Astrocyte (in vitro differentiated cells and primary cell): Measurements from ENCODE around the gene GCK. TPM values are rescaled to one million over a fixed set of nuclear protein-coding genes. Genes with fewer than 3 reads are reported as not detected.

ENCODE experiments used
- DNase-seq: peaks from one replicate; pipeline ENCODE4 v3.0.0-alpha.2; 2010; ENCODE audit warnings: low read depth
- FAIRE-seq: peaks from 2 replicates; lab custom pipeline; 2011; peaks lifted over from hg19 to GRCh38; lab: Jason Lieb, UNC
- H2AFZ ChIP-seq: 2 replicates; pipeline ENCODE4 v1.6.0; 2012; ENCODE audit warnings: low read depth, low read length, inconsistent platforms
- H3K27ac ChIP-seq: 2 replicates; pipeline ENCODE4 v1.5.1; 2011; ENCODE audit warnings: low read depth, low read length, inconsistent platforms
- H3K27me3 ChIP-seq: 2 replicates; pipeline ENCODE4 v1.6.0; 2011; ENCODE audit warnings: low read length, inconsistent platforms; ENCODE audit not compliant: insufficient read depth
- H3K36me3 ChIP-seq: 2 replicates; pipeline ENCODE4 v1.5.1; 2011; ENCODE audit warnings: low read length, inconsistent platforms; ENCODE audit not compliant: insufficient read depth
- H3K4me1 ChIP-seq: 2 replicates; pipeline ENCODE4 v1.5.1; 2011; ENCODE audit warnings: low read length, inconsistent platforms; ENCODE audit not compliant: insufficient read depth
- H3K4me2 ChIP-seq: 2 replicates; pipeline ENCODE4 v1.6.0; 2012; ENCODE audit warnings: low read length, inconsistent platforms
- H3K4me3 ChIP-seq: 2 replicates; pipeline ENCODE4 v1.5.1; 2011; ENCODE audit warnings: low read depth, mild to moderate bottlenecking, low read length, inconsistent platforms; ENCODE audit not compliant: insufficient read depth
- H3K79me2 ChIP-seq: 2 replicates; pipeline ENCODE4 v1.6.0; 2012; ENCODE audit warnings: mild to moderate bottlenecking, low read length, inconsistent platforms; ENCODE audit not compliant: insufficient read depth
- H3K9ac ChIP-seq: 2 replicates; pipeline ENCODE4 v1.6.0; 2012; ENCODE audit warnings: mild to moderate bottlenecking, low read length, inconsistent platforms
- H3K9me3 ChIP-seq: 2 replicates; pipeline ENCODE4 v1.5.1; 2012; ENCODE audit warnings: low read depth, mild to moderate bottlenecking, low read length, inconsistent platforms; ENCODE audit not compliant: insufficient read depth
- H4K20me1 ChIP-seq: 2 replicates; pipeline ENCODE4 v1.6.0; 2012; ENCODE audit warnings: low read length, inconsistent platforms; ENCODE audit not compliant: insufficient read depth
- H3K27ac Mint-ChIP-seq: one replicate; pipeline ENCODE4 v1.8.0; 2021; ENCODE audit warnings: mild to moderate bottlenecking, mixed read lengths; ENCODE audit not compliant: unreplicated experiment
- H3K27me3 Mint-ChIP-seq: one replicate; pipeline ENCODE4 v1.8.0; 2021; ENCODE audit warnings: low read depth, mixed read lengths; ENCODE audit not compliant: unreplicated experiment
- H3K36me3 Mint-ChIP-seq: one replicate; pipeline ENCODE4 v1.8.0; 2021; ENCODE audit warnings: low read depth, mixed read lengths; ENCODE audit not compliant: unreplicated experiment
- H3K4me1 Mint-ChIP-seq: one replicate; pipeline ENCODE4 v1.8.0; 2021; ENCODE audit warnings: low read depth, mixed read lengths; ENCODE audit not compliant: unreplicated experiment
- H3K4me3 Mint-ChIP-seq: one replicate; pipeline ENCODE4 v1.8.0; 2021; ENCODE audit warnings: mild to moderate bottlenecking, moderate library complexity, mixed read lengths; ENCODE audit not compliant: unreplicated experiment
- H3K9me3 Mint-ChIP-seq: one replicate; pipeline ENCODE4 v1.8.0; 2021; ENCODE audit warnings: mild to moderate bottlenecking, mixed read lengths; ENCODE audit not compliant: unreplicated experiment
- EZH2 ChIP-seq: IDR thresholded peaks from 2 replicates; pipeline ENCODE4 v1.6.1; 2012; ENCODE audit warnings: mild to moderate bottlenecking, low read length, inconsistent platforms; ENCODE audit not compliant: insufficient read depth
- total RNA-seq: library from RNA; stranded (reverse); gene quantifications from 2 replicates; pipeline ENCODE4 v1.2.1, GENCODE V29; 2021
- TF ChIP-seq, protein P1 (sequence below): IDR thresholded peaks from 2 replicates; pipeline ENCODE4 v1.5.1; 2011; ENCODE audit warnings: low read depth, mild to moderate bottlenecking, inconsistent platforms, low read length, moderate library complexity; ENCODE audit not compliant: insufficient read depth

GCK gene
- total RNA-seq, 1 donor from 2014 or later = not detected

DNA sequence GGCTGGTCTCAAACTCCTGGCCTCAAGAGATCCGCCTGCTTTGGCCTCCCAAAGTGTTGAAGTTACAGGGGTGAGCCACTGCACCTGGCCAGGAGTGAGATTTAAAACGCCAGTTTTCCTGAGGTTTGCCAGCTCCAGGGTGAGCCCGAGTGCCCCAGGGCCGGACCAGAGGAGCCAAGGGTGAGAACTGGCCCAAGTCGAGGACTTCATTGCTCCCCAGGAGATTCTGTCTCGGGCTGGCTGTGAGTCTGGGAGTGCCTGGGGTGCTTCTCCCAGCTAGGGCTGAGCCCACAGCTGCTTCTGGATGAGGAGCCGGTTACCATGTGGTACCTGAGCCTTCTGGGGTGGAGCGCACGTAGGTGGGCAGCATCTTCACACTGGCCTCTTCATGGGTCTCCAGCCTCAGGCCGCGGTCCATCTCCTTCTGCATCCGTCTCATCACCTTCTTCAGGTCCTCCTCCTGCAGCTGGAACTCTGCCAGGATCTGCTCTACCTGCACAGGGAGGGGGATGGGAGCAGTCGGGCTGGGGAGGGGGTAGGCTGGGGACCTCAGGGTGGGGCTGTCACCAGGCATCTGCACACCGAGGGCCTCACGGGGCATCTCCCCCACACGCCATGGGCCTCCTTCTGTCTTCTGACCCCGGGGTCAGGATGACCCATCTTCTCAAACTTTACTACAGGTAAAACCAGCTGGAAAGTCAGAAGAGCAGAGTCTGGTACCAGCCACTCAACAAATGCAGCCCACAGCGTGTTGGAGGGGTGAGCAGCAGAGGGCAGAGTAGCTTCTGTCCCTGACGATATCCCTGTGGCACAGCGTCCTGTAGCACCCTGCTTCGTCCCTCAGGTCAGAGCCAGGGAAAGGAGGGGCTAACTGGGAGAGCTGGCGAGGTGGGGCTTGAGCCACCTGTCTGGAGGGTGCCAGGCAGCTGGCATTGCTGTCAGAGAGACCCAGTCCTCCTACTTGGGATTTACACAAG lies 36.0 kb downstream of the GCK start:
- no peak for DNase-seq
- Histone ChIP-seq H3K27me3 (no peaks in the 10 kb centered on the region), H4K20me1 (no peaks in the 10 kb centered on the region), H3K9me3 (no peaks in the 10 kb centered on the region), H3K4me3 (no peak overlapping the region), H3K79me2 (no peaks in the 10 kb centered on the region), H3K27ac (no peak overlapping the region), H3K4me2 (no peak overlapping the region), H3K4me1 (no peaks in the 10 kb centered on the region), H3K9ac (no peak overlapping the region), H3K36me3 (no peaks in the 10 kb centered on the region), H2AFZ (no peak overlapping the region)
- no peak for TF ChIP-seq EZH2
- TF ChIP-seq, protein P1, sequence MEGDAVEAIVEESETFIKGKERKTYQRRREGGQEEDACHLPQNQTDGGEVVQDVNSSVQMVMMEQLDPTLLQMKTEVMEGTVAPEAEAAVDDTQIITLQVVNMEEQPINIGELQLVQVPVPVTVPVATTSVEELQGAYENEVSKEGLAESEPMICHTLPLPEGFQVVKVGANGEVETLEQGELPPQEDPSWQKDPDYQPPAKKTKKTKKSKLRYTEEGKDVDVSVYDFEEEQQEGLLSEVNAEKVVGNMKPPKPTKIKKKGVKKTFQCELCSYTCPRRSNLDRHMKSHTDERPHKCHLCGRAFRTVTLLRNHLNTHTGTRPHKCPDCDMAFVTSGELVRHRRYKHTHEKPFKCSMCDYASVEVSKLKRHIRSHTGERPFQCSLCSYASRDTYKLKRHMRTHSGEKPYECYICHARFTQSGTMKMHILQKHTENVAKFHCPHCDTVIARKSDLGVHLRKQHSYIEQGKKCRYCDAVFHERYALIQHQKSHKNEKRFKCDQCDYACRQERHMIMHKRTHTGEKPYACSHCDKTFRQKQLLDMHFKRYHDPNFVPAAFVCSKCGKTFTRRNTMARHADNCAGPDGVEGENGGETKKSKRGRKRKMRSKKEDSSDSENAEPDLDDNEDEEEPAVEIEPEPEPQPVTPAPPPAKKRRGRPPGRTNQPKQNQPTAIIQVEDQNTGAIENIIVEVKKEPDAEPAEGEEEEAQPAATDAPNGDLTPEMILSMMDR = no peak
- FAIRE-seq = no peak
- Mint-ChIP-seq H3K9me3 (peaks cover 2% of the 10 kb centered on the region), H3K27ac (no peak overlapping the region), H3K4me3 (no peak overlapping the region), H3K27me3 (peaks cover 54% of the 10 kb centered on the region), H3K36me3 (no peaks in the 10 kb centered on the region), H3K4me1 (no peaks in the 10 kb centered on the region)

DNA sequence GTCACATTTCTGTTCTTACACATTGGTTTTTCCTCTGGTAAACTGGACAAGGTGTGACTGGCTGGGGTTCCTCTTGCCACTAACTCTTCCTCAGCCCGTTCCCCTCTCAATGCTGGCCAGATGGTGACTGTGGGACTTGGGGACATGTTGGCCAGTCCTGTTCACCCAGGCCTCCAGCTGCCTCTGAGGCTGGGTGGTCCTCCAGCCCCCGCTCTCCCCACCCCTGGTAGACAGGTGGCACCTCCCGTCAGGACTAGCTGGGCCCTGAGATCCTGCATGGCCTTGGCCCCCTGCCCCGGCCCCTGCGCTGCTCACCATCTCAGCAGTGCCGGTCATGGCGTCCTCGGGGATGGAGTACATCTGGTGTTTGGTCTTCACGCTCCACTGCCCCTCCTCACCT lies 37.3 kb downstream of the GCK start:
- no peak overlapping the region for H3K4me3 Mint-ChIP-seq
- no peaks in the 10 kb centered on the region for H3K4me1 Mint-ChIP-seq
- H3K4me3 ChIP-seq = no peak overlapping the region
- H3K36me3 ChIP-seq = no peaks in the 10 kb centered on the region
- DNase-seq = no peak
- no peaks in the 10 kb centered on the region for H3K9me3 ChIP-seq
- no peak overlapping the region for H2AFZ ChIP-seq
- no peaks in the 10 kb centered on the region for H3K79me2 ChIP-seq
- no peak for FAIRE-seq
- H3K27me3 ChIP-seq = peaks cover 2% of the 10 kb centered on the region
- peaks cover 2% of the 10 kb centered on the region for H3K9me3 Mint-ChIP-seq
- H3K36me3 Mint-ChIP-seq = no peaks in the 10 kb centered on the region
- H3K4me1 ChIP-seq = no peaks in the 10 kb centered on the region
- H3K27ac ChIP-seq = no peak overlapping the region
- no peak overlapping the region for H3K27ac Mint-ChIP-seq
- peaks cover 54% of the 10 kb centered on the region for H3K27me3 Mint-ChIP-seq
- H4K20me1 ChIP-seq = no peaks in the 10 kb centered on the region
- no peak for TF ChIP-seq EZH2
- TF ChIP-seq, protein P1 = no peak
- no peak overlapping the region for H3K9ac ChIP-seq
- H3K4me2 ChIP-seq = no peak overlapping the region
